OCI-LY3 (cell line): ENCODE measurements around the gene ADGRG7.

ENCODE experiments used
- H2AFZ ChIP-seq: fragments of 200-600, 300-600 bp; shearing (Covaris generic); 2 replicates; pipeline ENCODE4 v1.6.0; 2014; ENCODE audit warnings: antibody characterized with exemption, low read depth, low read length
- H3K27ac ChIP-seq: fragments of 200-600, 300-600 bp; sonication (generic); 2 replicates; pipeline ENCODE4 v1.5.1; 2014; ENCODE audit warnings: mild to moderate bottlenecking, low read length, moderate library complexity, mixed read lengths
- H3K27me3 ChIP-seq: fragments of 200-600, 300-600 bp; sonication (generic); 2 replicates; pipeline ENCODE4 v1.6.1; 2014; ENCODE audit warnings: low read depth, low read length, mixed read lengths
- H3K36me3 ChIP-seq: fragments of 200-600, 300-600 bp; sonication (generic); replicated peaks from 2 replicates; pipeline ENCODE3; 2014; ENCODE audit warnings: low read depth, low read length, mixed read lengths
- H3K4me1 ChIP-seq: fragments of 300-600, 200-600 bp; sonication (generic); 2 replicates; pipeline ENCODE4 v1.6.1; 2014; ENCODE audit warnings: low read length, mixed read lengths
- H3K4me2 ChIP-seq: fragments of 200-600, 300-600 bp; sonication (generic); 2 replicates; pipeline ENCODE4 v1.6.1; 2014; ENCODE audit warnings: low read length, mixed read lengths
- H3K4me3 ChIP-seq: fragments of 300-600, 200-600 bp; sonication (generic); 2 replicates; pipeline ENCODE4 v1.5.1; 2014; ENCODE audit warnings: antibody characterized with exemption, mild to moderate bottlenecking, low read length, moderate library complexity
- H3K79me2 ChIP-seq: fragments of 300-600, 200-600 bp; shearing (Covaris generic); 2 replicates; pipeline ENCODE4 v1.6.1; 2014; ENCODE audit warnings: mild to moderate bottlenecking, low read length, mixed read lengths
- H3K9ac ChIP-seq: fragments of 300-600, 200-600 bp; shearing (Covaris generic); 2 replicates; pipeline ENCODE4 v1.6.0; 2014; ENCODE audit warnings: mild to moderate bottlenecking, low read length, moderate library complexity
- H3K9me3 ChIP-seq: fragments of 200-600, 300-600 bp; shearing (Covaris generic); 2 replicates; pipeline ENCODE4 v1.6.1; 2014; ENCODE audit warnings: low read length, mixed read lengths; ENCODE audit not compliant: insufficient read depth
- H4K20me1 ChIP-seq: fragments of 200-600, 300-600 bp; sonication (generic); 2 replicates; pipeline ENCODE4 v1.6.1; 2016; ENCODE audit warnings: low read length, mixed read lengths; ENCODE audit not compliant: insufficient read depth
- CTCF ChIP-seq: fragments of 200-600, 300-600 bp; sonication (generic); IDR thresholded peaks from 2 replicates; pipeline ENCODE4 v1.5.1; 2014; ENCODE audit warnings: antibody characterized with exemption, low read length, low read depth
- EZH2phosphoT487 ChIP-seq: fragments of 200-600 bp; shearing (Covaris generic); IDR thresholded peaks from 2 replicates; pipeline ENCODE4 v1.6.1; 2018; ENCODE audit warnings: antibody characterized with exemption, mixed run types, low read depth

ADGRG7 gene

GRCh38 chr3:100563228-100563627 is 46.2 kb upstream of the ADGRG7 start:
- Histone ChIP-seq H3K27me3 (no peaks in the 10 kb centered on the region), H3K4me1 (no peaks in the 10 kb centered on the region), H2AFZ (no peak overlapping the region), H3K4me3 (no peak overlapping the region), H3K79me2 (no peaks in the 10 kb centered on the region), H3K27ac (no peak overlapping the region), H3K9me3 (no peaks in the 10 kb centered on the region), H3K36me3 (no peaks in the 10 kb centered on the region), H3K4me2 (no peak overlapping the region), H4K20me1 (no peaks in the 10 kb centered on the region), H3K9ac (no peak overlapping the region)
- TF ChIP-seq CTCF, result no peak
- TF ChIP-seq EZH2phosphoT487, result no peak

GRCh38 chr3:100563652-100564211 is 45.7 kb upstream of the ADGRG7 start:
- Histone ChIP-seq H3K4me2 (no peak overlapping the region), H3K4me3 (no peak overlapping the region), H3K36me3 (no peaks in the 10 kb centered on the region), H3K9ac (no peak overlapping the region), H3K27me3 (no peaks in the 10 kb centered on the region), H4K20me1 (no peaks in the 10 kb centered on the region), H3K79me2 (no peaks in the 10 kb centered on the region), H3K4me1 (no peaks in the 10 kb centered on the region), H2AFZ (no peak overlapping the region), H3K9me3 (no peaks in the 10 kb centered on the region), H3K27ac (no peak overlapping the region)
- TF ChIP-seq CTCF (no peak), EZH2phosphoT487 (no peak)

- H3K36me3 ChIP-seq, result no peaks in the 10 kb centered on the region
- H3K9ac ChIP-seq, result no peak overlapping the region
- H3K27ac ChIP-seq, result no peak overlapping the region
- H2AFZ ChIP-seq, result no peak overlapping the region
- no peaks in the 10 kb centered on the region for H3K79me2 ChIP-seq
- no peak overlapping the region for H3K4me2 ChIP-seq
- TF ChIP-seq EZH2phosphoT487 (no peak), CTCF (no peak)
- no peaks in the 10 kb centered on the region for H4K20me1 ChIP-seq
- no peaks in the 10 kb centered on the region for H3K27me3 ChIP-seq
- no peaks in the 10 kb centered on the region for H3K4me1 ChIP-seq
- no peak overlapping the region for H3K4me3 ChIP-seq
- H3K9me3 ChIP-seq, result no peaks in the 10 kb centered on the region
These were observed 38.6 kb upstream of the ADGRG7 start for GRCh38 chr3:100570811-100571210.

- Histone ChIP-seq H3K79me2 (no peaks in the 10 kb centered on the region), H3K9me3 (no peaks in the 10 kb centered on the region), H4K20me1 (no peaks in the 10 kb centered on the region), H3K36me3 (no peaks in the 10 kb centered on the region), H3K4me1 (no peaks in the 10 kb centered on the region), H3K27ac (no peak overlapping the region), H3K4me3 (no peak overlapping the region), H3K9ac (no peak overlapping the region), H3K27me3 (no peaks in the 10 kb centered on the region), H2AFZ (no peak overlapping the region), H3K4me2 (no peak overlapping the region)
- no peak for TF ChIP-seq EZH2phosphoT487
- TF ChIP-seq CTCF, result no peak
These were observed 34.9 kb upstream of the ADGRG7 start for GRCh38 chr3:100574536-100574935.
